Measurements from ENCODE around the gene FSIP1.
A peak's percentile ranks its signal among the peaks of the same experiment; 100 is the strongest.

FSIP1 gene

GRCh38 chr15:39593071-39593655 is 189.5 kb downstream of the FSIP1 start:
- peak; percentile 19 for DNase-seq

GRCh38 chr15:39592500-39592899 is 190.1 kb downstream of the FSIP1 start:
- peak; percentile 48 for DNase-seq

- DNase-seq: peak; percentile 18
Measured at GRCh38 chr15:39591896-39592315, 190.7 kb downstream of the FSIP1 start.

GRCh38 chr15:39591141-39591895 is 191.3 kb downstream of the FSIP1 start:
- peak; percentile 20 for DNase-seq

GRCh38 chr15:39589815-39590644 is 192.6 kb downstream of the FSIP1 start:
- peak; percentile 29 for DNase-seq

- DNase-seq: no peak
Measured at GRCh38 chr15:39589193-39589814, 193.3 kb downstream of the FSIP1 start.

GRCh38 chr15:39588531-39589192 is 194.0 kb downstream of the FSIP1 start:
- peak; percentile 33 for DNase-seq

- peak; percentile 46 for DNase-seq
Measured at GRCh38 chr15:39587731-39588530, 194.7 kb downstream of the FSIP1 start.

- peak; percentile 43 for DNase-seq
Measured at GRCh38 chr15:39587096-39587721, 195.4 kb downstream of the FSIP1 start.

GRCh38 chr15:39586387-39587095 is 196.1 kb downstream of the FSIP1 start:
- DNase-seq: peak; percentile 83

GRCh38 chr15:39585871-39586301 is 196.8 kb downstream of the FSIP1 start:
- DNase-seq: peak; percentile 16

GRCh38 chr15:39585389-39585841 is 197.2 kb downstream of the FSIP1 start:
- peak; percentile 30 for DNase-seq

GRCh38 chr15:39584662-39585388 is 197.8 kb downstream of the FSIP1 start:
- DNase-seq: no peak

- no peak for DNase-seq
Measured at GRCh38 chr15:39584266-39584659, 198.4 kb downstream of the FSIP1 start.

- DNase-seq: peak; percentile 67
Measured at GRCh38 chr15:39583596-39584265, 198.9 kb downstream of the FSIP1 start.

GRCh38 chr15:39582977-39583595 is 199.6 kb downstream of the FSIP1 start:
- DNase-seq: peak; percentile 12

- DNase-seq: peak; percentile 63
Measured at GRCh38 chr15:39582286-39582976, 200.2 kb downstream of the FSIP1 start.
